HG02642 (cell line): ENCODE data around the gene NR2C2.
"Not testable (repeated sequence)": the region's sequence is repeated elsewhere in the genome, so short reads cannot be mapped to it uniquely, and the experiment has no call there.

ENCODE experiments used
- ATAC-seq: cut with Tn5 transposase; IDR thresholded peaks from one replicate; pipeline ENCODE4 v1.9.1; 2021; ENCODE audit warnings: mild to moderate bottlenecking; ENCODE audit not compliant: unreplicated experiment, poor library complexity

The NR2C2 gene

GRCh38 chr3:14957153-14957552, 9.8 kb downstream of the NR2C2 start:
- no peak for ATAC-seq

- ATAC-seq = peak; percentile 47
Measured at GRCh38 chr3:14957925-14958324, 10.5 kb downstream of the NR2C2 start.

GRCh38 chr3:14959359-14959943, 12.1 kb downstream of the NR2C2 start:
- ATAC-seq = no peak

DNA sequence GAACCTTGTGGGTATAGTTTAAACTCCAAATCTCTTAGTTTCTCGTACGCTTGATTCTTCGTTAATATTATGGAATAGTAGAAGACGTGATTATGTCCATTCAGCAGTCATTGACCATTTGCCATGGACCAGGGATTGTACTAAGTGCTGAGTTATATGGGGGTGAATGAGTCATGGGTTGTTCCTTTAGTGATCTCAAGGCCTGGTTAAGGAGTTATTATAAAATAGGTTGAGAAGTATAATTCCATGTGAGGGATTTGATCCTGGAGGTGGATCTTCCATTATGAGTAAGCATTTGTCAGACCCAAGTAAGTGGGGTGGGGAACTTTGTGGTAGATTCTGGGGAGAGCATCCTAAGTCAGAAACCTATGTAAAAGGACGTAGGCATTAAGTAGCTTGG, 15.4 kb downstream of the NR2C2 start:
- ATAC-seq = no peak

DNA sequence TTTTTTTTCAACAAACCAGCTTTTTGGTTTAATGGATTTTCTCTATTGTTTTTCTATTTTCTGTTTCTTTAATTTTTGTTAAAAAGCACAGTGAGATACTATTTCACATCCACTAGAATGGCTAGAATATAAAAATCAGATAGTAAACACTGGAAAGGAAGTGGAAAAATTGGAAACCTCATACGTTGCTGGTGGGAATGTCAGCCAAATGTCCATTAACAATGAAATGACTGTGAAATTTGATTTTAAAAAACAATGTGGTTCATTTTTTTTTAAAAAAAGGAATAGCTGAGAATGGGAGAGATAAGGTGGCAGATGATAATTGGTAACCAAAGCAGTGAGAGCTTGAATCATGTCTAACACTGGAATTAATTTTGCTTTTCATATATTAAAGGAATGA, 19.9 kb downstream of the NR2C2 start:
- ATAC-seq = no peak

GRCh38 chr3:14969671-14970070, 22.3 kb downstream of the NR2C2 start:
- no peak for ATAC-seq

GRCh38 chr3:14976317-14976716, 28.9 kb downstream of the NR2C2 start:
- ATAC-seq = no peak

- no peak for ATAC-seq
Measured at GRCh38 chr3:14980689-14981088, 33.3 kb downstream of the NR2C2 start.

- no peak for ATAC-seq
Measured at GRCh38 chr3:14984581-14985113, 37.3 kb downstream of the NR2C2 start.

DNA sequence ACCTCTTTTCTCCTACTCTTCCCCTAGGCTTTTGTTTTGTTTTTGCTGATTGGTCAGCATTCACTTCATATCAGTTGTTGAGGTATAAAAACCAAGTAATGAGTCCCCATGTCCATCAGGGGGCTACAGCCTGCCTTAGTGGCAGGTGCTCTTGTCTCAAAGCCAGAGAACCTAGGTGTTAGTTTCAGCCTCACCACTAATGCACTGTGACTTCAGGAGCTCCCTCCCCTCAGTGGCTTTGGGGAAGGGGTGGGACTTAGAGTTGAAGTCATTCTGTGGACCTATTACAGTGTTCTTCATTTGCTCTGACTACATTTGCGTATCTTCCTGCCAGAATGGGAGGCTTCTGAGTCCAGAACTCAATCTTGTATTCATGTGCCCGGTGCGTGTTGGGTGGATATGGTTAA, 41.6 kb downstream of the NR2C2 start:
- peak; percentile 100 for ATAC-seq

GRCh38 chr3:14989943-14990779, 42.8 kb downstream of the NR2C2 start:
- ATAC-seq = no peak

DNA sequence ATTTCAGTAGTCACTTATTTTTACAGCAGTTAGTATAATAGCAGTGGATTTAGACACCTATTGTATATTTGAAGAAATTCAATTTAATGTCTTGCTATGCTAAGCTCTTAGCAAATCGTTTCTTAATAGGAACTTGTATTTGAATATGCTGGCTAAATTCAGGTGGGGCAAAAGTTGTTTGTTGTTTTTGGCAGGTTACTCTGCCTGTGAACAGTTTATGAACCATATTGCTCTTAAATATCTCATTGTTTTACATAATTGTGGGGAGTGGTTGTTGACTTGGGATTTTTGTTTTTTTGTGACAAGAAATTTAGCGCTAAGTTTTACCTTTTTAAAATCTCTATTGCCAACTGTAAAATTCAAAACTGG, 43.4 kb downstream of the NR2C2 start:
- no peak for ATAC-seq

DNA sequence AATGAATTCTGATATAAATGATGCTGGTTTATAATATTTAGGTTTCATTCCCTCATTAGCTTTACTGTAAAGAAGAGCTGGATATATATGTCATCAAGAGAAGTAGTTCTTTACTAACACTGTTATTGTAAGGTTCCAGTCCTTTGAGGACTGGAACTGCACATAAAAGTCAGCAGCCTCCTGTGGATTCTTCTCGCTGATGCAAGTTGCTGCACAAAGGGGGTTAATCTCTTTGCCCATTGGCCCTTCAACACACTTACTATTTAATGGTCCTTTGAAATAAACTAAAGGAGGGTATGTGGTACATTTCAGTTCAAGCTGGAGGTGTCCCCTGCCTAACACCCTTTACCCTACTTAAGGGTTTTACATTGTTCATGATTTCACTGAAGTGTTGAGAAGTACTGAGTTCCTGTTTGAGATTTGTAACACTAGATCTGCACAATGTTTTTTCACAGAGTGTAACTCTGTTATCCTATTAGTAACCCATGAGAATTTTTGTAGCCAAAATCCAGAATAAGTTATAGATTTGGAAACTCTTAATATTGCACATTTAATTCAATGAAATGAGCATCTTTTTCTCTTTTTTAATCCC, 43.9 kb downstream of the NR2C2 start:
- ATAC-seq = no peak

DNA sequence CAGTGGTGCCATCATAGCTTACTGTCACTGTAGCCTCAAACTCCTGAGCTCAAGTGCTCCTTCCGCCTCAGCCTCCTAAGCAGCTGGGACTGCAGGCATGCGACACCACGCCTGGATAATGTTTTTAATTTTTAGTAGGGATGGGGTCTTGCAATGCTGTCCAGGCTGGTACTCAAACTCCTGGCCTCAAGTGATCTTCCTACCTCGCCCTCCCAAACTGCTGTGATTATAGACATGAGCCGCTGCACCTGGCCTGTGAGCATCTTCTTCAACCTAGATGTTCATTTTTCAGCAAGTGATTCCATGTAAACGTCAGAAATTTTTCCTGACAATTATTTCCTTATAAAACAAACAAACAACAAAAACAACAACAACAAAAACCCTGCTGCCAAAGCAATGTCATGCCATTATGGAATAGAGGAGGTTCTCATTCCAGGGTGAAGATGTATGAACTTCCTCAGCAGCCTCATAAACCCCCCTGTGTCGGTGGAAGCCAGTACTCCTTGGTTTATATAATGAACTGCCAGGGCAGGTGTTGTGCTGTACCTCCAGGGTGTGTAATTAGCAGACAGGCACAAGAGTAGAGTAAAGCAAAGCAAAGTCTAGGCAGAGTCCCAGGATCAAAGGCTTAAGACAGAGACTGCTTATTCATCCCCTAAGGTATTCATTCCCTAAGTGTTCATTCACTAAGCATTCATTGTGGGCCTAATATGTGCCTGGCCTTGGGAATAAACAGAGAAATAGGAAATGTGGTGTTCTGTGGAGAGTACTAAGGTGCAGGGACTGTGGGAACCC, 44.6 kb downstream of the NR2C2 start:
- ATAC-seq = no peak

- ATAC-seq = no peak
Measured at GRCh38 chr3:14997941-14998340, 50.6 kb downstream of the NR2C2 start.

DNA sequence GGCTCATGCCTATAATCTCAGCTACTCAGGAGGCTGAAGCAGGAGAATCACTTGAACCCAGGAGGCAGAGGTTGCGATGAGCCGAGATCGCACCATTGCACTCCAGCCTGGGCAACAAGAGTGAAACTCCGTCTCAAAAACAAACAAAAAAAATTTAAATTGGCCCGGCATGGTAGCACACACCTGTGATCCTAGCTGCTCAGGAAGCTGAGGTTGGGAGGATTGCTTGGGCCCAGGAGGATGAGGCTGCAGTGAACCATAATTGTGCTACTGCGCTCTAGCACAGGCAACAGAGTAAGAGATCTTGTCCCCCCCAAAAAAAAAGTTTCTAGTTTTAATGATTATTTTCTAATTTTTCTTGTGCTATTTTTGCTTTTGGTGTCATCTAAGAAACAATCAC, 51.8 kb downstream of the NR2C2 start:
- ATAC-seq = not testable (repeated sequence)

GRCh38 chr3:15007681-15008141, 60.3 kb downstream of the NR2C2 start:
- ATAC-seq = no peak

DNA sequence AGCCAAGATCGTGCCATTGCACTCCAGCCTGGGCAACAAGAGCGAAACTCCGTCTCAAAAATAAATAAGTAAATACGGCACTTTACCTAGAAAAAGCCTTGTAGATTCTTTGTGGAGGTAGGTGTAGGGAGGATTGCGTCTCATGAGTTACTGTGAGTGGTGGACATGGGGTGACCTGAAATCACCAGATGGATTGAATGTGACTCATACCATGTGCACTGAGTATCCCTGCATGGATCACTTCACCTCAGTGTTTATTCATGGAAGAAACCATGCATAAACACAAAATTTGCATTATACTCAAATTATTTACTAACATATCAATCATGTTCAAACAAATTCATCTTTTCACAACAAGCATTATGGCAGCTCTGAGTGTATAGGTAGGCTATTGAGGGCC, 61.8 kb downstream of the NR2C2 start:
- ATAC-seq = no peak

GRCh38 chr3:15010664-15011063, 63.3 kb downstream of the NR2C2 start:
- no peak for ATAC-seq

GRCh38 chr3:15011174-15011573, 63.8 kb downstream of the NR2C2 start:
- no peak for ATAC-seq
